ENCODE measurements around the gene NRCAM. TPM values are rescaled to one million over a fixed set of nuclear protein-coding genes. Genes with fewer than 3 reads are reported as not detected.

Gene NRCAM
- total and polyA plus RNA-seq, 4 donors = 0.17 to 3.2 (median 0.64) TPM

DNA sequence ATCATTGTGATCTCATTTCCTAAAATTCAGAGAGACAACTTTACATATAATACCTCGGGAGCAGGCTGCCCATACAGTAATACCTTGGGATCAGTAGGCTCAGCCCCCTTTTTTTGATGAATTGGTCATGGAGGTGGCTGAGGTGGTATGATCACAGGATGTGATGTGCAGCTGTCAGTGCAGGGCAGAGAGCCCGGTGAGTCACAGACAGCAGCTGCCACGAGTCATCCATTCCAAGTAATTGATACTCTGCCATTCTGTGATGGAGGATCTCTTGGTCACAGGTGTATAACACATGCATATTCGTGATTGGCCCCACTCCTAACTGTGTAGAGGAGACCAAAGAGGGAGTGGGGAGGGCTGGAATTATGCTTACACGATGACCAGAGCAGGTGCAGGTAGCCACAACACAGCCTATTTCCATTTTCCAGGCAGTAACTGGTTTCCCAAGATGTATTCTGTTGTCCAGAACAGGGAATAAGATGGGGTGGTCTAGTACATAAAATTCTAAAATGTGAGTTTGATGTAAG is 14.1 kb downstream of the NRCAM start (continued):
- TF ChIP-seq RXRA (IDR thresholded peaks at IDR 0.05) (no peak), RAD21 (IDR thresholded peaks at IDR 0.05) (no peak), TAF1 (conservative IDR thresholded peaks at IDR 0.05) (no peak), FOXA1 (IDR thresholded peaks at IDR 0.05) (no peak), GABPA (IDR thresholded peaks at IDR 0.05 in 1 of 2, conservative IDR thresholded peaks at IDR 0.05 in 1 of 2) (no peak)
- TF ChIP-seq, protein P1, sequence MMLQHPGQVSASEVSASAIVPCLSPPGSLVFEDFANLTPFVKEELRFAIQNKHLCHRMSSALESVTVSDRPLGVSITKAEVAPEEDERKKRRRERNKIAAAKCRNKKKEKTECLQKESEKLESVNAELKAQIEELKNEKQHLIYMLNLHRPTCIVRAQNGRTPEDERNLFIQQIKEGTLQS (IDR thresholded peaks at IDR 0.05) = no peak
- TF ChIP-seq, protein P2, sequence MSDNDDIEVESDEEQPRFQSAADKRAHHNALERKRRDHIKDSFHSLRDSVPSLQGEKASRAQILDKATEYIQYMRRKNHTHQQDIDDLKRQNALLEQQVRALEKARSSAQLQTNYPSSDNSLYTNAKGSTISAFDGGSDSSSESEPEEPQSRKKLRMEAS (IDR thresholded peaks at IDR 0.05) = no peak
- TF ChIP-seq, protein P3, sequence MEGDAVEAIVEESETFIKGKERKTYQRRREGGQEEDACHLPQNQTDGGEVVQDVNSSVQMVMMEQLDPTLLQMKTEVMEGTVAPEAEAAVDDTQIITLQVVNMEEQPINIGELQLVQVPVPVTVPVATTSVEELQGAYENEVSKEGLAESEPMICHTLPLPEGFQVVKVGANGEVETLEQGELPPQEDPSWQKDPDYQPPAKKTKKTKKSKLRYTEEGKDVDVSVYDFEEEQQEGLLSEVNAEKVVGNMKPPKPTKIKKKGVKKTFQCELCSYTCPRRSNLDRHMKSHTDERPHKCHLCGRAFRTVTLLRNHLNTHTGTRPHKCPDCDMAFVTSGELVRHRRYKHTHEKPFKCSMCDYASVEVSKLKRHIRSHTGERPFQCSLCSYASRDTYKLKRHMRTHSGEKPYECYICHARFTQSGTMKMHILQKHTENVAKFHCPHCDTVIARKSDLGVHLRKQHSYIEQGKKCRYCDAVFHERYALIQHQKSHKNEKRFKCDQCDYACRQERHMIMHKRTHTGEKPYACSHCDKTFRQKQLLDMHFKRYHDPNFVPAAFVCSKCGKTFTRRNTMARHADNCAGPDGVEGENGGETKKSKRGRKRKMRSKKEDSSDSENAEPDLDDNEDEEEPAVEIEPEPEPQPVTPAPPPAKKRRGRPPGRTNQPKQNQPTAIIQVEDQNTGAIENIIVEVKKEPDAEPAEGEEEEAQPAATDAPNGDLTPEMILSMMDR (IDR thresholded peaks at IDR 0.05; ENCODE audit: low read depth, low read length, missing input control) = no peak

DNA sequence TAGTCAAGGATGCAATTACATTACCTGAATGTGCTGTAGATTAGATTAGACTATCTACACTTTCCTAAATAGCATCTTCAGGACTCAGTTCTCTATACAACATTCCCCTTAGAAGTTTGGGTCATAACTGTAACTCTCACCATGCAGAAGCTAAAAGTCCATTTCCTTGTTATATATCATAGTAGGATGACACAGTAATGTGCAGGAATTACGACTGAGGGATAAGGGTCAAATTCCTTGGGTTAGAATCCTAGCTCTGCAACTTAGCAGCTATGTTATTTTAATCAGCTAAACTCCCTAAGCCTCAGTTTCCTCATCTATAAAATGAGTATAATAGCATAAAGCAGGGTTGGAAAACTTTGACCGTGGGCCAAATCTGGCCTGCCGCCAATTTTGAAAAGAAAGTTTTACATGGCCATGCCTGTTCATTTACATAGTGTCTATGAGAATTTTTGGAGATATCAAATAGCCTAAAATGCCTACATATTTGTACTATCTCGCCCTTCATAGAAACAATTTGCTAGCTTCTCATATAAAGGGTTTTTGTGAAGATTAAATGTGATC is 14.8 kb downstream of the NRCAM start:
- no peak overlapping the region for H3K9ac ChIP-seq (ENCODE audit: low read depth in 1 of 2, low read length in 2 of 2)
- H3K27me3 ChIP-seq (ENCODE audit: control insufficient read depth in 4 of 4, insufficient read depth in 4 of 4, low read length in 3 of 4) = no peaks in the 10 kb centered on the region
- no peaks in the 10 kb centered on the region for H3K9me3 ChIP-seq (ENCODE audit: control insufficient read depth in 4 of 4, low read length in 3 of 4)
- H3K36me3 ChIP-seq (ENCODE audit: control insufficient read depth in 4 of 4, insufficient read depth in 3 of 4, low read depth in 1 of 4, low read length in 3 of 4) = no peaks in the 10 kb centered on the region
- no peak overlapping the region for H3K4me3 ChIP-seq (ENCODE audit: low read depth in 1 of 3, low read length in 3 of 3)
- no peak overlapping the region for H3K27ac ChIP-seq (ENCODE audit: low read depth in 1 of 2, low read length in 2 of 2)
- 84% methylated on average over 4 of the region's 4 CpGs for WGBS
- no peaks in the 10 kb centered on the region for H3K4me1 ChIP-seq (ENCODE audit: control insufficient read depth in 4 of 4, insufficient read depth in 4 of 4, low read length in 3 of 4)
- no peak for DNase-seq (ENCODE audit: low spot score)
- TF ChIP-seq, protein P4, sequence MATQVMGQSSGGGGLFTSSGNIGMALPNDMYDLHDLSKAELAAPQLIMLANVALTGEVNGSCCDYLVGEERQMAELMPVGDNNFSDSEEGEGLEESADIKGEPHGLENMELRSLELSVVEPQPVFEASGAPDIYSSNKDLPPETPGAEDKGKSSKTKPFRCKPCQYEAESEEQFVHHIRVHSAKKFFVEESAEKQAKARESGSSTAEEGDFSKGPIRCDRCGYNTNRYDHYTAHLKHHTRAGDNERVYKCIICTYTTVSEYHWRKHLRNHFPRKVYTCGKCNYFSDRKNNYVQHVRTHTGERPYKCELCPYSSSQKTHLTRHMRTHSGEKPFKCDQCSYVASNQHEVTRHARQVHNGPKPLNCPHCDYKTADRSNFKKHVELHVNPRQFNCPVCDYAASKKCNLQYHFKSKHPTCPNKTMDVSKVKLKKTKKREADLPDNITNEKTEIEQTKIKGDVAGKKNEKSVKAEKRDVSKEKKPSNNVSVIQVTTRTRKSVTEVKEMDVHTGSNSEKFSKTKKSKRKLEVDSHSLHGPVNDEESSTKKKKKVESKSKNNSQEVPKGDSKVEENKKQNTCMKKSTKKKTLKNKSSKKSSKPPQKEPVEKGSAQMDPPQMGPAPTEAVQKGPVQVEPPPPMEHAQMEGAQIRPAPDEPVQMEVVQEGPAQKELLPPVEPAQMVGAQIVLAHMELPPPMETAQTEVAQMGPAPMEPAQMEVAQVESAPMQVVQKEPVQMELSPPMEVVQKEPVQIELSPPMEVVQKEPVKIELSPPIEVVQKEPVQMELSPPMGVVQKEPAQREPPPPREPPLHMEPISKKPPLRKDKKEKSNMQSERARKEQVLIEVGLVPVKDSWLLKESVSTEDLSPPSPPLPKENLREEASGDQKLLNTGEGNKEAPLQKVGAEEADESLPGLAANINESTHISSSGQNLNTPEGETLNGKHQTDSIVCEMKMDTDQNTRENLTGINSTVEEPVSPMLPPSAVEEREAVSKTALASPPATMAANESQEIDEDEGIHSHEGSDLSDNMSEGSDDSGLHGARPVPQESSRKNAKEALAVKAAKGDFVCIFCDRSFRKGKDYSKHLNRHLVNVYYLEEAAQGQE (IDR thresholded peaks at IDR 0.05) = no peak
- TF ChIP-seq FOXA1 (IDR thresholded peaks at IDR 0.05) (no peak), HNF4A (conservative IDR thresholded peaks at IDR 0.05) (no peak), EGR1 (IDR thresholded peaks at IDR 0.05; ENCODE audit: low read depth in 2 of 2) (no peak), JUND (IDR thresholded peaks at IDR 0.05) (no peak), RAD21 (IDR thresholded peaks at IDR 0.05) (no peak), HNF4G (IDR thresholded peaks at IDR 0.05) (no peak), SP1 (IDR thresholded peaks at IDR 0.05) (no peak), RXRA (IDR thresholded peaks at IDR 0.05) (no peak), NR2F2 (IDR thresholded peaks at IDR 0.05) (no peak), TAF1 (conservative IDR thresholded peaks at IDR 0.05) (no peak), YY1 (IDR thresholded peaks at IDR 0.05) (no peak), FOXA2 (IDR thresholded peaks at IDR 0.05) (no peak)
- TF ChIP-seq, protein P1 (IDR thresholded peaks at IDR 0.05) = no peak
- TF ChIP-seq, protein P2 (IDR thresholded peaks at IDR 0.05) = no peak
- TF ChIP-seq, protein P5, sequence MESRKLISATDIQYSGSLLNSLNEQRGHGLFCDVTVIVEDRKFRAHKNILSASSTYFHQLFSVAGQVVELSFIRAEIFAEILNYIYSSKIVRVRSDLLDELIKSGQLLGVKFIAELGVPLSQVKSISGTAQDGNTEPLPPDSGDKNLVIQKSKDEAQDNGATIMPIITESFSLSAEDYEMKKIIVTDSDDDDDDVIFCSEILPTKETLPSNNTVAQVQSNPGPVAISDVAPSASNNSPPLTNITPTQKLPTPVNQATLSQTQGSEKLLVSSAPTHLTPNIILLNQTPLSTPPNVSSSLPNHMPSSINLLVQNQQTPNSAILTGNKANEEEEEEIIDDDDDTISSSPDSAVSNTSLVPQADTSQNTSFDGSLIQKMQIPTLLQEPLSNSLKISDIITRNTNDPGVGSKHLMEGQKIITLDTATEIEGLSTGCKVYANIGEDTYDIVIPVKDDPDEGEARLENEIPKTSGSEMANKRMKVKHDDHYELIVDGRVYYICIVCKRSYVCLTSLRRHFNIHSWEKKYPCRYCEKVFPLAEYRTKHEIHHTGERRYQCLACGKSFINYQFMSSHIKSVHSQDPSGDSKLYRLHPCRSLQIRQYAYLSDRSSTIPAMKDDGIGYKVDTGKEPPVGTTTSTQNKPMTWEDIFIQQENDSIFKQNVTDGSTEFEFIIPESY (IDR thresholded peaks at IDR 0.05) = no peak
- TF ChIP-seq, protein P3 (IDR thresholded peaks at IDR 0.05; ENCODE audit: low read depth, low read length, missing input control) = no peak

Data from liver (tissue), 9 donors.